Keratinocyte (primary cell): ENCODE data around the gene PIK3CD. TPM values are rescaled to one million over a fixed set of nuclear protein-coding genes. Genes with fewer than 3 reads are reported as not detected.

Experiments used
- DNase-seq: peaks from one replicate; pipeline ENCODE4 v3.0.0-alpha.2; 2011; ENCODE audit warnings: low read depth, missing footprints, low spot score
- FAIRE-seq: peaks from 2 replicates; lab custom pipeline; 2011; peaks lifted over from hg19 to GRCh38; lab: Jason Lieb, UNC
- H2AFZ ChIP-seq: 2 replicates; pipeline ENCODE4 v1.6.0; 2012; ENCODE audit warnings: low read length, control low read depth, inconsistent platforms; ENCODE audit not compliant: control insufficient read depth
- H3K27ac ChIP-seq: 2 replicates; pipeline ENCODE4 v1.5.1; 2011; ENCODE audit warnings: low read length; ENCODE audit not compliant: control insufficient read depth, insufficient read depth
- H3K27me3 ChIP-seq: 3 replicates; pipeline ENCODE4 v1.6.0; 2011; ENCODE audit warnings: low read length; ENCODE audit not compliant: control insufficient read depth, insufficient read depth; ENCODE audit errors: extremely low read depth
- H3K36me3 ChIP-seq, 2 experiments: 2 replicates in 1 of 2; 3 replicates in 1 of 2; pipeline ENCODE4 v1.5.1; 2011; ENCODE audit warnings: low read length in 2 of 2, mild to moderate bottlenecking in 1 of 2; ENCODE audit not compliant: control insufficient read depth in 2 of 2, insufficient read depth in 2 of 2; ENCODE audit errors: extremely low read depth in 1 of 2
- H3K4me1 ChIP-seq: 3 replicates; pipeline ENCODE4 v1.5.1; 2011; ENCODE audit warnings: low read length; ENCODE audit not compliant: control insufficient read depth, insufficient read depth; ENCODE audit errors: extremely low read depth
- H3K4me2 ChIP-seq: 3 replicates; pipeline ENCODE4 v1.6.0; 2011; ENCODE audit warnings: low read depth, low read length; ENCODE audit not compliant: control insufficient read depth, insufficient read depth; ENCODE audit errors: extremely low read depth
- H3K4me3 ChIP-seq, 3 experiments: fragments of 200-600 bp in 1 of 3; sonication (generic) in 1 of 3; 2 replicates in 2 of 3; 3 replicates in 1 of 3; pipeline ENCODE4 v1.5.1; 2011 to 2016; ENCODE audit warnings: low read length in 3 of 3, mild to moderate bottlenecking in 3 of 3, control low read depth in 2 of 3, inconsistent platforms in 1 of 3, low read depth in 1 of 3, mixed read lengths in 1 of 3, mixed run types in 1 of 3, moderate library complexity in 1 of 3; ENCODE audit not compliant: control insufficient read depth in 2 of 3, insufficient read depth in 2 of 3; ENCODE audit errors: extremely low read depth in 1 of 3
- H3K79me2 ChIP-seq: 2 replicates; pipeline ENCODE4 v1.6.0; 2012; ENCODE audit warnings: low read length; ENCODE audit not compliant: control insufficient read depth, insufficient read depth
- H3K9ac ChIP-seq: 3 replicates; pipeline ENCODE4 v1.6.0; 2011; ENCODE audit warnings: low read length; ENCODE audit not compliant: control insufficient read depth, insufficient read depth; ENCODE audit errors: extremely low read depth
- H3K9me1 ChIP-seq: 3 replicates; pipeline ENCODE4 v1.6.0; 2011; ENCODE audit warnings: low read length; ENCODE audit not compliant: control insufficient read depth, insufficient read depth; ENCODE audit errors: extremely low read depth
- H3K9me3 ChIP-seq: 2 replicates; pipeline ENCODE4 v1.5.1; 2012; ENCODE audit warnings: low read depth, low read length; ENCODE audit not compliant: control insufficient read depth
- H4K20me1 ChIP-seq: 3 replicates; pipeline ENCODE4 v1.6.0; 2011; ENCODE audit warnings: low read length; ENCODE audit not compliant: control insufficient read depth, insufficient read depth; ENCODE audit errors: extremely low read depth
- EZH2 ChIP-seq: IDR thresholded peaks from one replicate; pipeline ENCODE4 v1.6.1; 2012; ENCODE audit warnings: inconsistent platforms, mild to moderate bottlenecking, low read length, moderate library complexity
- dilution Hi-C: fragments of 300-500 bp; cut with MboI; formaldehyde crosslinking; loops from one replicate; pipeline ENCODE4 v1.7.0; 2020; ENCODE audit warnings: low sequenced_read_pairs; ENCODE audit not compliant: extremely low pct_ligation_motif_present
- polyA plus RNA-seq, 5 experiments: library from polyadenylated mRNA; depleted of rRNA in 3 of 5; stranded (reverse) in 3 of 5; stranded (forward) in 1 of 5; unstranded in 1 of 5; fragments of >200 nt; gene quantifications; 1 replicate in 1 of 5; 2 replicates in 3 of 5; 3 replicates in 1 of 5; pipeline versions ENCODE4 v1.2.1 to v1.2.3, GENCODE V29; 2011 to 2012; ENCODE audit warnings: missing spikeins in 2 of 5, low read depth in 1 of 5, low replicate concordance in 1 of 5
- TF ChIP-seq, protein P1 (sequence below), 3 experiments: IDR thresholded peaks in 1 of 3; conservative IDR thresholded peaks in 1 of 3; optimal IDR thresholded peaks in 1 of 3; 2 replicates in 2 of 3; 3 replicates in 1 of 3; pipeline versions ENCODE3 to v1.5.1; 2011; ENCODE audit warnings: low read length in 3 of 3, mild to moderate bottlenecking in 3 of 3, moderate library complexity in 2 of 3, control low read depth in 1 of 3, inconsistent platforms in 1 of 3; ENCODE audit not compliant: insufficient read depth in 2 of 3; ENCODE audit errors: extremely low read depth in 1 of 3

Gene PIK3CD
- polyA plus RNA-seq, 1 donor (not counting 4 experiments of a cell fraction or from before 2014, with no cell fraction given) = 7.8 TPM

DNA sequence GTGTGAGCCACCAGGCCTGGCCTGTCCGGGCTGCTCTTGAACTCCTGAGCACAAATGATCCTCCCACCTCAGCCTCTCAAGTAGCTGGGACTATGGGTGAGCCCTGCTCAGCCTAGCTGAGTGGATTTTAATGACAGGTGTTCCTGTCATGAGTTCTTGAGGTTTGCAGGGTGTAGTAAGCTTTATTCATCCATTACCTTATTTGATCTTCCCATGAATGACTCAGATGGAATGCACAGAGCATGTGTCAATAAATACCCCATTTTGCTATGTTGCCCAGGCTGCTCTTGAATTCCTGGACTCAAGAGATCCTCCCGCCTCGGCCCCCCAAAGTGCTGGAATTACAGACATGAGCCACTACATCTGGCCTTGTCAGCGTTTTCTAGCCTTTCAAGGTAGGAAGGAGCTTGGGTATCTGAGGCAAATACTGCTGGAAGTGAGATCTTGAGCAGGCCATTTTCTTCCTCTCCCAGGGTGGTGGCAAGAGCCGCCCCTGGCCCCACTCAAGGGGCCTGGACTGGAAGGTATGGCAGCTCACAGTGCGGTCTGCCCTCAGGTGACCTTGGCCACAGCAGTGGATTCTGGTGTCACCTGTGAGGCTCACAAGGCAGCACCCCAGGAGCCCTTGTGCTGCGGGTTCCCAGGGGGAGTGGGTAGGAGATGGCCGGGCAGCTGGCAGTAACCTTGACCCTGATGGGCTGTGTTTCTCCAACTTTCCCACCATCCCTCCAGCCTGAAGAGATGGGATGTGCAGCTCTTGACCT, 20.0 kb downstream of the PIK3CD start:
- DNase-seq = no peak

GRCh38 chr1:9672444-9672843, 20.9 kb downstream of the PIK3CD start:
- no peaks in the 10 kb centered on the region for H3K27me3 ChIP-seq
- H3K27ac ChIP-seq = no peak overlapping the region
- no peak overlapping the region for H3K9ac ChIP-seq
- H4K20me1 ChIP-seq = no peaks in the 10 kb centered on the region
- H3K4me3 ChIP-seq = no peak overlapping the region
- TF ChIP-seq, protein P1, sequence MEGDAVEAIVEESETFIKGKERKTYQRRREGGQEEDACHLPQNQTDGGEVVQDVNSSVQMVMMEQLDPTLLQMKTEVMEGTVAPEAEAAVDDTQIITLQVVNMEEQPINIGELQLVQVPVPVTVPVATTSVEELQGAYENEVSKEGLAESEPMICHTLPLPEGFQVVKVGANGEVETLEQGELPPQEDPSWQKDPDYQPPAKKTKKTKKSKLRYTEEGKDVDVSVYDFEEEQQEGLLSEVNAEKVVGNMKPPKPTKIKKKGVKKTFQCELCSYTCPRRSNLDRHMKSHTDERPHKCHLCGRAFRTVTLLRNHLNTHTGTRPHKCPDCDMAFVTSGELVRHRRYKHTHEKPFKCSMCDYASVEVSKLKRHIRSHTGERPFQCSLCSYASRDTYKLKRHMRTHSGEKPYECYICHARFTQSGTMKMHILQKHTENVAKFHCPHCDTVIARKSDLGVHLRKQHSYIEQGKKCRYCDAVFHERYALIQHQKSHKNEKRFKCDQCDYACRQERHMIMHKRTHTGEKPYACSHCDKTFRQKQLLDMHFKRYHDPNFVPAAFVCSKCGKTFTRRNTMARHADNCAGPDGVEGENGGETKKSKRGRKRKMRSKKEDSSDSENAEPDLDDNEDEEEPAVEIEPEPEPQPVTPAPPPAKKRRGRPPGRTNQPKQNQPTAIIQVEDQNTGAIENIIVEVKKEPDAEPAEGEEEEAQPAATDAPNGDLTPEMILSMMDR (optimal IDR thresholded peaks at IDR 0.05 in 1 of 3, IDR thresholded peaks at IDR 0.05 in 1 of 3, conservative IDR thresholded peaks at IDR 0.05 in 1 of 3; ENCODE audit: extremely low read depth in 1 of 3, insufficient read depth in 2 of 3, low read length in 3 of 3) = no peak
- H3K4me1 ChIP-seq = peaks cover 10% of the 10 kb centered on the region
- no peaks in the 10 kb centered on the region for H3K79me2 ChIP-seq
- H2AFZ ChIP-seq = no peak overlapping the region
- H3K4me2 ChIP-seq = no peak overlapping the region
- H3K36me3 ChIP-seq = no peaks in the 10 kb centered on the region
- FAIRE-seq (no peak), DNase-seq (no peak)
- no peaks in the 10 kb centered on the region for H3K9me1 ChIP-seq
- H3K9me3 ChIP-seq = no peaks in the 10 kb centered on the region
- dilution Hi-C loops = no loop called here

More for the DNA sequence above, 20.0 kb downstream of the PIK3CD start:
- Histone ChIP-seq H2AFZ (peak overlapping the region; percentile 73), H3K4me2 (peak overlapping the region; percentile 23), H3K27me3 (no peaks in the 10 kb centered on the region), H3K27ac (peak overlapping the region; percentile 51), H3K4me1 (peaks cover 10% of the 10 kb centered on the region), H3K9me3 (no peaks in the 10 kb centered on the region), H4K20me1 (no peaks in the 10 kb centered on the region), H3K79me2 (no peaks in the 10 kb centered on the region), H3K9me1 (no peaks in the 10 kb centered on the region), H3K4me3 (no peak overlapping the region), H3K9ac (peak overlapping the region; percentile 19), H3K36me3 (no peaks in the 10 kb centered on the region)
- peak; percentile 90 for FAIRE-seq
- dilution Hi-C loops = no loop called here
- TF ChIP-seq, protein P1 (optimal IDR thresholded peaks at IDR 0.05 in 1 of 3, IDR thresholded peaks at IDR 0.05 in 1 of 3, conservative IDR thresholded peaks at IDR 0.05 in 1 of 3; ENCODE audit: extremely low read depth in 1 of 3, insufficient read depth in 2 of 3, low read length in 3 of 3) = no peak
- TF ChIP-seq EZH2 = no peak
